IMR-90 (cell line): Measurements from ENCODE around the gene FAM174B. TPM values are rescaled to one million over a fixed set of nuclear protein-coding genes. Genes with fewer than 3 reads are reported as not detected.

ENCODE experiments used
- ATAC-seq: fragments of 200-7000 bp; cut with Tn5 transposase; 2 replicates; pipeline ENCODE4 v1.9.1; 2020; ENCODE audit warnings: low read depth, mild to moderate bottlenecking, moderate library complexity
- BruUV-seq: library from RNA; stranded (reverse); fragments of 400-500 nt; replicated peaks from 2 replicates; lab custom pipeline; 2021; lab: Mats Ljungman, UMichigan
- CTCF ChIA-PET: fragments of 300-600 bp; formaldehyde crosslinking; extraction: SDS; loops from one replicate; lab custom pipeline; 2021; ENCODE audit warnings: antibody characterized with exemption; lab: Yijun Ruan, JAX
- POLR2A ChIA-PET: fragments of 300-600 bp; sonication (Branson Sonifier 250); formaldehyde crosslinking; loops from one replicate; lab custom pipeline; 2022; ENCODE audit warnings: antibody characterized with exemption; ENCODE audit not compliant: unreplicated experiment; lab: Charles Lee
- DNase-seq: peaks from one replicate; pipeline ENCODE4 v3.0.0; 2013
- H2AFZ ChIP-seq: replicated peaks from 2 replicates; pipeline ENCODE3; 2013; ENCODE audit warnings: low read length, mild to moderate bottlenecking; ENCODE audit not compliant: poor library complexity
- H2AK5ac ChIP-seq: 2 replicates; pipeline ENCODE4 v1.6.1; 2013; ENCODE audit warnings: low read depth, low read length, inconsistent platforms
- H2AK9ac ChIP-seq: replicated peaks from 2 replicates; pipeline ENCODE3; 2013; ENCODE audit warnings: mild to moderate bottlenecking, low read depth, low read length, moderate library complexity; ENCODE audit not compliant: poor library complexity
- H2BK120ac ChIP-seq: 2 replicates; pipeline ENCODE4 v1.6.1; 2013; ENCODE audit warnings: low read depth, low read length, inconsistent platforms
- H2BK15ac ChIP-seq: 3 replicates; pipeline ENCODE4 v1.6.1; 2013; ENCODE audit warnings: low read depth, low read length, inconsistent platforms
- H2BK20ac ChIP-seq: 2 replicates; pipeline ENCODE4 v1.6.1; 2013; ENCODE audit warnings: low read depth, mild to moderate bottlenecking, inconsistent platforms, low read length, moderate library complexity
- H2BK5ac ChIP-seq: 2 replicates; pipeline ENCODE4 v1.6.1; 2013; ENCODE audit warnings: mild to moderate bottlenecking, low read depth, low read length, inconsistent platforms; ENCODE audit not compliant: poor library complexity, severe bottlenecking
- H3K14ac ChIP-seq: replicated peaks from 2 replicates; pipeline ENCODE4 v1.6.1; 2013; ENCODE audit warnings: low read depth, low read length, inconsistent platforms
- H3K18ac ChIP-seq: 2 replicates; pipeline ENCODE4 v1.6.1; 2013; ENCODE audit warnings: low read depth, low read length, control low read depth
- H3K23ac ChIP-seq: 2 replicates; pipeline ENCODE4 v1.6.1; 2013; ENCODE audit warnings: low read depth, low read length, inconsistent platforms
- H3K27ac ChIP-seq: 2 replicates; pipeline ENCODE4 v1.5.1; 2013; ENCODE audit warnings: mild to moderate bottlenecking, control low read depth, low read length; ENCODE audit not compliant: insufficient read depth
- H3K27me3 ChIP-seq: 2 replicates; pipeline ENCODE4 v1.6.1; 2013; ENCODE audit warnings: low read length; ENCODE audit not compliant: control insufficient read depth, insufficient read depth
- H3K36me3 ChIP-seq: 2 replicates; pipeline ENCODE4 v1.6.1; 2013; ENCODE audit warnings: low read length, mixed read lengths; ENCODE audit not compliant: control insufficient read depth, insufficient read depth
- H3K4ac ChIP-seq: 2 replicates; pipeline ENCODE4 v1.6.1; 2013; ENCODE audit warnings: low read depth, low read length, inconsistent platforms
- H3K4me1 ChIP-seq: 2 replicates; pipeline ENCODE4 v1.6.1; 2013; ENCODE audit warnings: low read length, mixed read lengths; ENCODE audit not compliant: control insufficient read depth, insufficient read depth
- H3K4me2 ChIP-seq: 2 replicates; pipeline ENCODE4 v1.6.1; 2013; ENCODE audit warnings: low read depth, mild to moderate bottlenecking, control low read depth, low read length, moderate library complexity
- H3K4me3 ChIP-seq: 2 replicates; pipeline ENCODE4 v1.5.1; 2013; ENCODE audit warnings: low read depth, mild to moderate bottlenecking, control low read depth, low read length, moderate library complexity; ENCODE audit not compliant: insufficient read depth
- H3K56ac ChIP-seq: 2 replicates; pipeline ENCODE4 v1.6.1; 2013; ENCODE audit warnings: low read length, inconsistent platforms; ENCODE audit not compliant: insufficient read depth; ENCODE audit errors: extremely low read depth
- H3K79me1 ChIP-seq, 2 experiments: 2 replicates each; pipeline ENCODE4 v1.6.1; 2013; ENCODE audit warnings: low read length in 2 of 2, inconsistent platforms in 1 of 2, low read depth in 1 of 2
- H3K9ac ChIP-seq: 2 replicates; pipeline ENCODE4 v1.6.1; 2013; ENCODE audit warnings: low read depth, low read length, control low read depth
- H3K9me1 ChIP-seq: 2 replicates; pipeline ENCODE4 v1.6.1; 2013; ENCODE audit warnings: low read length, inconsistent platforms; ENCODE audit not compliant: insufficient read depth
- H3K9me3 ChIP-seq: 2 replicates; pipeline ENCODE4 v1.6.1; 2013; ENCODE audit warnings: low read length; ENCODE audit not compliant: control insufficient read depth, insufficient read depth
- H4K20me1 ChIP-seq: 2 replicates; pipeline ENCODE4 v1.6.1; 2013; ENCODE audit warnings: low read length, inconsistent platforms; ENCODE audit not compliant: insufficient read depth
- H4K5ac ChIP-seq: 2 replicates; pipeline ENCODE4 v1.6.1; 2013; ENCODE audit warnings: mild to moderate bottlenecking, low read depth, low read length, control low read depth
- H4K8ac ChIP-seq, 2 experiments: 2 replicates each; pipeline ENCODE4 v1.6.1; 2013; ENCODE audit warnings: low read depth in 2 of 2, low read length in 2 of 2, control low read depth in 1 of 2, inconsistent platforms in 1 of 2
- H4K91ac ChIP-seq: 2 replicates; pipeline ENCODE4 v1.6.1; 2013; ENCODE audit warnings: low read depth, low read length, inconsistent platforms; ENCODE audit not compliant: insufficient read depth
- CHD1 ChIP-seq: IDR thresholded peaks from 2 replicates; pipeline ENCODE4 v1.6.1; 2012; ENCODE audit warnings: low read depth, low read length, improper control_type of control experiment
- ELK1 ChIP-seq: fragments of 150-350 bp; IDR thresholded peaks from 2 replicates; pipeline ENCODE4 v1.6.1; 2016; ENCODE audit warnings: low read depth, mild to moderate bottlenecking, low read length, moderate library complexity, borderline replicate concordance
- FOS ChIP-seq: fragments of 150-350 bp; IDR thresholded peaks from 2 replicates; pipeline ENCODE4 v1.6.1; 2016; ENCODE audit warnings: low read depth, low read length
- MAZ ChIP-seq: IDR thresholded peaks from 2 replicates; pipeline ENCODE4 v1.6.1; 2012; ENCODE audit warnings: low read depth, mild to moderate bottlenecking, low read length, improper control_type of control experiment, moderate library complexity, borderline replicate concordance
- RAD21 ChIP-seq: IDR thresholded peaks from 2 replicates; pipeline ENCODE4 v1.6.1; 2012; ENCODE audit warnings: low read length, improper control_type of control experiment
- RFX5 ChIP-seq: IDR thresholded peaks from 2 replicates; pipeline ENCODE4 v1.8.0; 2012; ENCODE audit warnings: low read depth, mild to moderate bottlenecking, low read length, moderate library complexity
- USF2 ChIP-seq: fragments of 150-350 bp; IDR thresholded peaks from 2 replicates; pipeline ENCODE4 v1.6.1; 2017; ENCODE audit warnings: mild to moderate bottlenecking, antibody characterized with exemption, low read length, low read depth
- WGBS, 2 experiments: methylation state at CpG; one replicate each; pipeline versions ENCODE4 v1.1.5 to v1.1.7; 2013; ENCODE audit warnings: missing lambda C conversion rate in 2 of 2; ENCODE audit not compliant: insufficient read length in 1 of 2; ENCODE audit errors: extremely low coverage in 2 of 2; 5-methylcytosine and 5-hydroxymethylcytosine counted together
- dilution Hi-C: fragments of 300-500 bp; cut with HindIII; formaldehyde crosslinking; loops from one replicate; pipeline ENCODE4 v1.14.3; 2018; ENCODE audit warnings: low sequenced_read_pairs; ENCODE audit not compliant: unreplicated experiment
- in situ Hi-C: fragments of 300-500 bp; cut with MboI; formaldehyde crosslinking; loops from 3 replicates; pipeline ENCODE4 v1.14.3; 2019; ENCODE audit warnings: low sequenced_read_pairs, inconsistent platforms, mixed read lengths
- intact Hi-C: fragments of 100-400 bp; cut with micrococcal nuclease; formaldehyde crosslinking; loops from 2 replicates; pipeline ENCODE4 v1.10.0; 2022
- polyA plus RNA-seq, 3 experiments: library from polyadenylated mRNA; depleted of rRNA; stranded (reverse); fragments of >200 nt; gene quantifications; 2 replicates each; pipeline ENCODE4 v1.2.3, GENCODE V29; 2012; ENCODE audit warnings: low replicate concordance in 1 of 3
- total RNA-seq: library from RNA; depleted of rRNA; stranded (reverse); fragments of >200 nt; gene quantifications from 2 replicates; pipeline ENCODE4 v1.2.3, GENCODE V29; 2012

FAM174B gene
- total and polyA plus RNA-seq, 2 of the 4 experiments (the other 2 are of a cell fraction): 0.18 to 0.56 TPM

- H3K23ac ChIP-seq: no peak overlapping the region
- no peak overlapping the region for H3K4me3 ChIP-seq
- POLR2A ChIA-PET: no interaction called here
- no peak overlapping the region for H2AFZ ChIP-seq
- dilution Hi-C loops: no loop called here
- intact Hi-C loops: no loop called here
- no peak overlapping the region for H2BK20ac ChIP-seq
- no peaks in the 10 kb centered on the region for H3K4me1 ChIP-seq
- H4K8ac ChIP-seq: no peak overlapping the region
- H3K27me3 ChIP-seq: peaks cover 2% of the 10 kb centered on the region; the same call in 1 of the 2 replicates
- H3K27ac ChIP-seq: no peak overlapping the region
- H3K4me2 ChIP-seq: no peak overlapping the region
- no peaks in the 10 kb centered on the region for H3K36me3 ChIP-seq
- H2BK5ac ChIP-seq: no peak overlapping the region
- DNase-seq (no peak), ATAC-seq (no peak)
- H2AK5ac ChIP-seq: no peak overlapping the region
- H2AK9ac ChIP-seq: no peak overlapping the region
- H3K4ac ChIP-seq: no peak overlapping the region
- CTCF ChIA-PET: interaction anchor here (0.5 kb wide), 1 partner anchor 28 kb away, joined by 3 read pairs; no protein-coding TSS in a partner anchor
- H3K9ac ChIP-seq: no peak overlapping the region
- no peak overlapping the region for H3K56ac ChIP-seq
- no peak overlapping the region for H3K14ac ChIP-seq
- no peaks in the 10 kb centered on the region for H3K79me1 ChIP-seq
- H4K5ac ChIP-seq: no peak overlapping the region
- H2BK15ac ChIP-seq: no peak overlapping the region
- no peaks in the 10 kb centered on the region for H3K9me1 ChIP-seq
- no peak overlapping the region for H2BK120ac ChIP-seq
- H4K20me1 ChIP-seq: no peaks in the 10 kb centered on the region
- H3K18ac ChIP-seq: no peak overlapping the region
- in situ Hi-C loops: no loop called here
- H4K91ac ChIP-seq: no peak overlapping the region
- BruUV-seq: no TSS peak
- TF ChIP-seq CHD1 (no peak), RAD21 (no peak), ELK1 (no peak), USF2 (no peak), FOS (no peak), MAZ (no peak), RFX5 (no peak)
- WGBS, 2 experiments: 33% methylated on average over 1 of the region's 14 CpGs; no CpG with 5 or more reads in 1 of the 2 experiments
- no peaks in the 10 kb centered on the region for H3K9me3 ChIP-seq
These were observed 50.2 kb downstream of the FAM174B start for GRCh38 chr15:92605225-92605944.
